Tibial nerve (tissue), 4 donors: ENCODE data around the gene CTNNA3.

Experiments used
- EP300 ChIP-seq, 2 donors: sonication (generic); formaldehyde crosslinking; IDR thresholded peaks; one replicate each; pipeline ENCODE4 v1.6.1; 2017; ENCODE audit warnings: antibody characterized with exemption in 2 of 2, mild to moderate bottlenecking in 1 of 2
- POLR2A ChIP-seq, 2 donors: fragments of 450-650 bp; IDR thresholded peaks; one replicate each; pipeline ENCODE4 v1.6.1; 2017; ENCODE audit warnings: antibody characterized with exemption in 2 of 2, mild to moderate bottlenecking in 2 of 2, moderate library complexity in 2 of 2
- TF ChIP-seq, protein P1 (sequence below), 5 experiments: fragments of 200-600 bp in 3 of 5; fragments of 450-650 bp in 2 of 5; sonication (generic) in 3 of 5; IDR thresholded peaks; one replicate each; pipeline ENCODE4 v1.5.1; 2016 to 2019; ENCODE audit warnings: antibody characterized with exemption in 5 of 5, mild to moderate bottlenecking in 3 of 5, moderate library complexity in 2 of 5

DNA sequence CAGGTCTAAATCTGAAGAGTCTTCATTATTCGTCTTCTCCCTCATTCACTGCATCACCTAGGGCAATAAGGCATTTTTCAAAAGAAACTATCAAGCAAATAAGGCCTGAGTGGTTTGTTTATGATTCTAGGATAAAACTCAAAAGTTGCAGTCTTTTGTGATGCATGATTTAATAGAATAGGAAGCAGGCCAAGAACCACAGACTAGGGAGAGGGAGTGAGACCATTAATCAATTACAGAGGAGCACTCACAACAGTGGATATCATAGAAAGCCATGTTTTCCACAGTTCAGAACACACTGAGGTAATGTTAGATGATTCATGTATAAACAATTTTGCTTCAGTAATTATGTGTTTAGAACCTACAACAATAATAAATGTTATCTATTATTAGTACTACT, 858.0 kb downstream of the CTNNA3 start:
- TF ChIP-seq, protein P1, sequence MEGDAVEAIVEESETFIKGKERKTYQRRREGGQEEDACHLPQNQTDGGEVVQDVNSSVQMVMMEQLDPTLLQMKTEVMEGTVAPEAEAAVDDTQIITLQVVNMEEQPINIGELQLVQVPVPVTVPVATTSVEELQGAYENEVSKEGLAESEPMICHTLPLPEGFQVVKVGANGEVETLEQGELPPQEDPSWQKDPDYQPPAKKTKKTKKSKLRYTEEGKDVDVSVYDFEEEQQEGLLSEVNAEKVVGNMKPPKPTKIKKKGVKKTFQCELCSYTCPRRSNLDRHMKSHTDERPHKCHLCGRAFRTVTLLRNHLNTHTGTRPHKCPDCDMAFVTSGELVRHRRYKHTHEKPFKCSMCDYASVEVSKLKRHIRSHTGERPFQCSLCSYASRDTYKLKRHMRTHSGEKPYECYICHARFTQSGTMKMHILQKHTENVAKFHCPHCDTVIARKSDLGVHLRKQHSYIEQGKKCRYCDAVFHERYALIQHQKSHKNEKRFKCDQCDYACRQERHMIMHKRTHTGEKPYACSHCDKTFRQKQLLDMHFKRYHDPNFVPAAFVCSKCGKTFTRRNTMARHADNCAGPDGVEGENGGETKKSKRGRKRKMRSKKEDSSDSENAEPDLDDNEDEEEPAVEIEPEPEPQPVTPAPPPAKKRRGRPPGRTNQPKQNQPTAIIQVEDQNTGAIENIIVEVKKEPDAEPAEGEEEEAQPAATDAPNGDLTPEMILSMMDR (IDR thresholded peaks at IDR 0.05): no peak
- TF ChIP-seq POLR2A (IDR thresholded peaks at IDR 0.05) (no peak), EP300 (IDR thresholded peaks at IDR 0.05) (no peak)
